ENCODE results near the gene VPS13A. TPM values are rescaled to one million over a fixed set of nuclear protein-coding genes. Genes with fewer than 3 reads are reported as not detected.

VPS13A gene
- total and polyA plus RNA-seq, 2 of the 13 experiments (the other 11 are each of a cell fraction or from before 2014, with no cell fraction given): 20.4 to 20.7 TPM

GRCh38 chr9:77447646-77448045 is 270.3 kb downstream of the VPS13A start (continued):
- no peak for TF ChIP-seq USF2 (IDR thresholded peaks at IDR 0.05; ENCODE audit: low read depth, low read length)
- peak; percentile 48; the same call in 1 of the 2 replicates for TF ChIP-seq USF2 (CRISPR knock-in tag; IDR thresholded peaks at IDR 0.05; ENCODE audit: borderline replicate concordance)
- TF ChIP-seq NFIB (CRISPR knock-in tag; IDR thresholded peaks at IDR 0.05; ENCODE audit: borderline replicate concordance): no peak
- TF ChIP-seq BCL3 (CRISPR knock-in tag; IDR thresholded peaks at IDR 0.05): no peak
- no peak for TF ChIP-seq FOXC1 (CRISPR knock-in tag; IDR thresholded peaks at IDR 0.05; ENCODE audit: borderline replicate concordance)
- TF ChIP-seq SALL2 (CRISPR knock-in tag; IDR thresholded peaks at IDR 0.05): no peak
- peak; percentile 50; the same call in 1 of the 2 replicates for TF ChIP-seq NFYB (CRISPR knock-in tag; IDR thresholded peaks at IDR 0.05)
- no peak for TF ChIP-seq THAP8 (CRISPR knock-in tag; IDR thresholded peaks at IDR 0.05; ENCODE audit: borderline replicate concordance)
- no peak for TF ChIP-seq ZNF136 (CRISPR knock-in tag; IDR thresholded peaks at IDR 0.05; ENCODE audit: low read depth)
- TF ChIP-seq MXD1 (CRISPR knock-in tag; IDR thresholded peaks at IDR 0.05): no peak
- no peak for TF ChIP-seq TFDP2 (CRISPR knock-in tag; IDR thresholded peaks at IDR 0.05)
- TF ChIP-seq ATAD3A (CRISPR knock-in tag; IDR thresholded peaks at IDR 0.05): no peak
- peak; percentile 72 for TF ChIP-seq NFYC (CRISPR knock-in tag; IDR thresholded peaks at IDR 0.05)
- no peak for TF ChIP-seq ZNF629 (CRISPR knock-in tag; conservative IDR thresholded peaks at IDR 0.05)
- no peak for TF ChIP-seq SNRNP70 (IDR thresholded peaks at IDR 0.05; ENCODE audit: low read depth, low read length)
- no peak for TF ChIP-seq ARID4A (CRISPR knock-in tag; IDR thresholded peaks at IDR 0.05; ENCODE audit: borderline replicate concordance)
- TF ChIP-seq ZNF576 (CRISPR knock-in tag; IDR thresholded peaks at IDR 0.05): no peak
- TF ChIP-seq SRY (CRISPR knock-in tag; IDR thresholded peaks at IDR 0.05): no peak
- no peak for TF ChIP-seq GATA4 (IDR thresholded peaks at IDR 0.05; ENCODE audit: borderline replicate concordance, low read depth)
- TF ChIP-seq ZNF205 (CRISPR knock-in tag; IDR thresholded peaks at IDR 0.05): no peak
- no peak for TF ChIP-seq NFKBIZ (CRISPR knock-in tag; IDR thresholded peaks at IDR 0.05)

Data from HepG2 (cell line).